ENCODE data around the gene CD69. TPM values are rescaled to one million over a fixed set of nuclear protein-coding genes. Genes with fewer than 3 reads are reported as not detected.

Gene CD69
- total RNA-seq, 4 donors from 2014 or later, result 0.41 to 0.72 (median 0.51) TPM; not detected in 1

- intact Hi-C loops (cut with DNase I; ENCODE audit: low total_unique reads), result no loop called here
- in situ Hi-C loops (cut with MboI; ENCODE audit: low sequenced_read_pairs in 4 of 4), result loop anchor here in 2 of 4 donors (25.0 kb wide), 1 partner anchor 387 kb away; no protein-coding TSS in a partner anchor
- no peaks in the 10 kb centered on the region for H3K27me3 ChIP-seq
- no peak overlapping the region for H3K4me3 ChIP-seq
- ATAC-seq (no peak), DNase-seq (no peak)
- no peak for TF ChIP-seq CTCF (IDR thresholded peaks at IDR 0.05 in 4 of 5, conservative IDR thresholded peaks at IDR 0.05 in 1 of 5)
- TF ChIP-seq POLR2A (IDR thresholded peaks at IDR 0.05), result no peak
- no peaks in the 10 kb centered on the region for H3K4me1 ChIP-seq
- H3K27ac ChIP-seq, result no peak overlapping the region
- no peaks in the 10 kb centered on the region for H3K9me3 ChIP-seq
- no peaks in the 10 kb centered on the region for H3K36me3 ChIP-seq
Measured at GRCh38 chr12:9724023-9724422, 36.7 kb downstream of the CD69 start.

- no peak overlapping the region for H3K27ac ChIP-seq
- TF ChIP-seq CTCF (IDR thresholded peaks at IDR 0.05 in 4 of 5, conservative IDR thresholded peaks at IDR 0.05 in 1 of 5) (no peak), POLR2A (IDR thresholded peaks at IDR 0.05) (no peak)
- no peak overlapping the region for H3K4me3 ChIP-seq
- no peaks in the 10 kb centered on the region for H3K9me3 ChIP-seq
- no peaks in the 10 kb centered on the region for H3K36me3 ChIP-seq
- H3K4me1 ChIP-seq, result no peaks in the 10 kb centered on the region
- intact Hi-C loops (cut with DNase I; ENCODE audit: low total_unique reads) (no loop called here), in situ Hi-C loops (cut with MboI; ENCODE audit: low sequenced_read_pairs in 4 of 4) (loop anchor here in 2 of 4 donors (25.0 kb wide), 1 partner anchor 384 kb away; no protein-coding TSS in a partner anchor)
- no peak for ATAC-seq
- no peaks in the 10 kb centered on the region for H3K27me3 ChIP-seq
- no peak for DNase-seq
Measured at GRCh38 chr12:9721394-9722092, 39.2 kb downstream of the CD69 start.

GRCh38 chr12:9719790-9720189, 40.9 kb downstream of the CD69 start:
- in situ Hi-C loops (cut with MboI; ENCODE audit: low sequenced_read_pairs in 4 of 4) (loop anchor here in 2 of 4 donors (25.0 kb wide), 1 partner anchor 382 kb away; no protein-coding TSS in a partner anchor), intact Hi-C loops (cut with DNase I; ENCODE audit: low total_unique reads) (no loop called here)
- H3K27me3 ChIP-seq, result no peaks in the 10 kb centered on the region
- H3K4me3 ChIP-seq, result no peak overlapping the region
- no peaks in the 10 kb centered on the region for H3K9me3 ChIP-seq
- H3K36me3 ChIP-seq, result no peaks in the 10 kb centered on the region
- no peaks in the 10 kb centered on the region for H3K4me1 ChIP-seq
- DNase-seq (no peak), ATAC-seq (no peak)
- H3K27ac ChIP-seq, result no peak overlapping the region
- TF ChIP-seq POLR2A (IDR thresholded peaks at IDR 0.05) (no peak), CTCF (IDR thresholded peaks at IDR 0.05 in 4 of 5, conservative IDR thresholded peaks at IDR 0.05 in 1 of 5) (no peak)

GRCh38 chr12:9718968-9719367, 41.7 kb downstream of the CD69 start:
- no peak for DNase-seq

More at GRCh38 chr12:9718968-9719367, 41.7 kb downstream of the CD69 start:
- TF ChIP-seq POLR2A (IDR thresholded peaks at IDR 0.05) (no peak), CTCF (IDR thresholded peaks at IDR 0.05 in 4 of 5, conservative IDR thresholded peaks at IDR 0.05 in 1 of 5) (no peak)
- no peaks in the 10 kb centered on the region for H3K4me1 ChIP-seq
- no peak overlapping the region for H3K27ac ChIP-seq
- H3K27me3 ChIP-seq, result no peaks in the 10 kb centered on the region
- H3K36me3 ChIP-seq, result no peaks in the 10 kb centered on the region
- no peak overlapping the region for H3K4me3 ChIP-seq
- in situ Hi-C loops (cut with MboI; ENCODE audit: low sequenced_read_pairs in 4 of 4), result loop anchor here in 2 of 4 donors (25.0 kb wide), 1 partner anchor 382 kb away; no protein-coding TSS in a partner anchor
- H3K9me3 ChIP-seq, result no peaks in the 10 kb centered on the region
- ATAC-seq, result no peak
- intact Hi-C loops (cut with DNase I; ENCODE audit: low total_unique reads), result no loop called here

All from gastrocnemius medialis (tissue), 4 donors.